H9 (cell line): ENCODE results near the gene ZNF70. TPM values are rescaled to one million over a fixed set of nuclear protein-coding genes. Genes with fewer than 3 reads are reported as not detected.

ENCODE experiments used
- DNase-seq: peaks from one replicate; pipeline ENCODE4 v3.0.0-alpha.2; 2017
- H2AFZ ChIP-seq: one replicate; pipeline ENCODE4 v1.6.1; 2013; ENCODE audit warnings: mild to moderate bottlenecking, low read length, control low read depth, moderate library complexity
- H2AK5ac ChIP-seq: 2 replicates; pipeline ENCODE4 v1.6.1; 2013; ENCODE audit warnings: low read length, control low read depth, mixed read lengths; ENCODE audit not compliant: insufficient read length
- H2BK120ac ChIP-seq: one replicate; pipeline ENCODE4 v1.6.1; 2013; ENCODE audit warnings: low read depth, mild to moderate bottlenecking, low read length, control low read depth, inconsistent platforms; ENCODE audit not compliant: poor library complexity, severe bottlenecking
- H2BK12ac ChIP-seq: 2 replicates; pipeline ENCODE4 v1.6.1; 2013; ENCODE audit warnings: low read length, control low read depth, mixed read lengths, low read depth; ENCODE audit not compliant: insufficient read length
- H2BK15ac ChIP-seq: 2 replicates; pipeline ENCODE4 v1.6.1; 2013; ENCODE audit warnings: low read depth, low read length, control low read depth
- H2BK20ac ChIP-seq: one replicate; pipeline ENCODE4 v1.6.1; 2013; ENCODE audit warnings: low read depth, mild to moderate bottlenecking, low read length, control low read depth, inconsistent platforms; ENCODE audit not compliant: poor library complexity, severe bottlenecking
- H2BK5ac ChIP-seq: 2 replicates; pipeline ENCODE4 v1.6.1; 2013; ENCODE audit warnings: low read length, control low read depth, mixed read lengths; ENCODE audit not compliant: insufficient read length
- H3K14ac ChIP-seq: 2 replicates; pipeline ENCODE4 v1.6.1; 2013; ENCODE audit warnings: low read length, control low read depth; ENCODE audit not compliant: insufficient read depth
- H3K18ac ChIP-seq: 2 replicates; pipeline ENCODE4 v1.6.1; 2013; ENCODE audit warnings: low read depth, mild to moderate bottlenecking, mixed read lengths, low read length, control low read depth; ENCODE audit not compliant: insufficient read length
- H3K23ac ChIP-seq: 2 replicates; pipeline ENCODE4 v1.6.1; 2013; ENCODE audit warnings: low read length, control low read depth, mixed read lengths, low read depth; ENCODE audit not compliant: insufficient read length
- H3K23me2 ChIP-seq: 2 replicates; pipeline ENCODE4 v1.6.1; 2013; ENCODE audit warnings: low read depth, mild to moderate bottlenecking, mixed read lengths, low read length, control low read depth; ENCODE audit not compliant: insufficient read length, poor library complexity, severe bottlenecking
- H3K27ac ChIP-seq: 2 replicates; pipeline ENCODE4 v1.5.1; 2013; ENCODE audit warnings: low read length, control low read depth, mixed read lengths, low read depth; ENCODE audit not compliant: insufficient read length
- H3K27me3 ChIP-seq: 2 replicates; pipeline ENCODE4 v1.6.1; 2013; ENCODE audit warnings: low read length, control low read depth, inconsistent platforms; ENCODE audit not compliant: insufficient read depth
- H3K4ac ChIP-seq: 2 replicates; pipeline ENCODE4 v1.6.1; 2013; ENCODE audit warnings: low read depth, mild to moderate bottlenecking, control low read depth, inconsistent platforms, low read length, moderate library complexity
- H3K4me1 ChIP-seq: 2 replicates; pipeline ENCODE4 v1.6.1; 2013; ENCODE audit warnings: low read length, control low read depth, inconsistent platforms; ENCODE audit not compliant: insufficient read depth
- H3K4me2 ChIP-seq: 2 replicates; pipeline ENCODE4 v1.6.1; 2013; ENCODE audit warnings: low read length, control low read depth, mixed read lengths; ENCODE audit not compliant: insufficient read length, insufficient read depth
- H3K56ac ChIP-seq: 2 replicates; pipeline ENCODE4 v1.6.1; 2013; ENCODE audit warnings: low read depth, mild to moderate bottlenecking, mixed read lengths, low read length, control low read depth; ENCODE audit not compliant: insufficient read length
- H3K79me1 ChIP-seq: 2 replicates; pipeline ENCODE4 v1.6.1; 2013; ENCODE audit warnings: low read depth, mild to moderate bottlenecking, moderate library complexity, low read length, control low read depth, inconsistent platforms; ENCODE audit not compliant: insufficient read depth, poor library complexity, severe bottlenecking
- H3K79me2 ChIP-seq: 2 replicates; pipeline ENCODE4 v1.6.1; 2013; ENCODE audit warnings: low read length, control low read depth, inconsistent platforms; ENCODE audit not compliant: insufficient read depth
- H3K9ac ChIP-seq: 2 replicates; pipeline ENCODE4 v1.6.1; 2013; ENCODE audit warnings: low read length, control low read depth, mixed read lengths; ENCODE audit not compliant: insufficient read length; ENCODE audit errors: extremely low read depth
- H3K9me3 ChIP-seq: one replicate; pipeline ENCODE4 v1.6.1; 2013; ENCODE audit warnings: low read depth, low read length, inconsistent platforms; ENCODE audit not compliant: control insufficient read depth
- H3T11ph ChIP-seq: one replicate; pipeline ENCODE4 v1.6.1; 2013; ENCODE audit warnings: mild to moderate bottlenecking, low read length, control low read depth, inconsistent platforms
- H4K20me1 ChIP-seq: one replicate; pipeline ENCODE4 v1.6.1; 2013; ENCODE audit not compliant: control insufficient read depth, insufficient read length, insufficient read depth
- H4K5ac ChIP-seq: 2 replicates; pipeline ENCODE4 v1.6.1; 2013; ENCODE audit warnings: low read depth, mild to moderate bottlenecking, mixed read lengths, low read length, control low read depth; ENCODE audit not compliant: insufficient read length
- H4K8ac ChIP-seq: replicated peaks from 2 replicates; pipeline ENCODE4 v1.6.1; 2013; ENCODE audit warnings: low read length, control low read depth, mixed read lengths, low read depth; ENCODE audit not compliant: insufficient read length
- H4K91ac ChIP-seq: 2 replicates; pipeline ENCODE4 v1.6.1; 2013; ENCODE audit warnings: low read depth, mild to moderate bottlenecking, moderate library complexity, mixed read lengths, low read length, control low read depth; ENCODE audit not compliant: insufficient read length
- H3K27ac Mint-ChIP-seq, 3 experiments: 2 replicates in 2 of 3; 3 replicates in 1 of 3; pipeline ENCODE4 v1.8.0; 2020 to 2021; ENCODE audit warnings: mixed read lengths in 3 of 3, mild to moderate bottlenecking in 1 of 3, moderate library complexity in 1 of 3
- H3K27me3 Mint-ChIP-seq: 2 replicates; pipeline ENCODE4 v1.8.0; 2021; ENCODE audit warnings: low read depth, mild to moderate bottlenecking, moderate library complexity, mixed read lengths
- H3K36me3 Mint-ChIP-seq, 3 experiments: 2 replicates in 2 of 3; 3 replicates in 1 of 3; pipeline ENCODE4 v1.8.0; 2020 to 2021; ENCODE audit warnings: low read depth in 3 of 3, mixed read lengths in 3 of 3; ENCODE audit not compliant: insufficient read depth in 1 of 3
- H3K4me1 Mint-ChIP-seq, 2 experiments: 2 replicates each; pipeline ENCODE4 v1.8.0; 2020; ENCODE audit warnings: mixed read lengths in 2 of 2
- H3K4me3 Mint-ChIP-seq, 2 experiments: 2 replicates in 1 of 2; 3 replicates in 1 of 2; pipeline ENCODE4 v1.8.0; 2020 to 2021; ENCODE audit warnings: mild to moderate bottlenecking in 2 of 2, mixed read lengths in 2 of 2, moderate library complexity in 1 of 2
- H3K9me3 Mint-ChIP-seq, 2 experiments: 2 replicates in 1 of 2; 3 replicates in 1 of 2; pipeline ENCODE4 v1.8.0; 2020; ENCODE audit warnings: mild to moderate bottlenecking in 2 of 2, mixed read lengths in 2 of 2, moderate library complexity in 1 of 2
- CTCF ChIP-seq: fragments of 200-600 bp; sonication (generic); conservative IDR thresholded peaks from 3 replicates; pipeline ENCODE4 v1.8.0; 2021; ENCODE audit warnings: antibody characterized with exemption, mild to moderate bottlenecking
- WGBS: extraction: QIAGEN DNeasy Blood & Tissue Kit; methylation state at CpG from one replicate; pipeline ENCODE4 v1.1.7; 2013; ENCODE audit warnings: missing lambda C conversion rate, low lambda C conversion rate, mixed read lengths; ENCODE audit not compliant: insufficient read length; ENCODE audit errors: extremely low coverage; 5-methylcytosine and 5-hydroxymethylcytosine counted together
- total RNA-seq: library from RNA; stranded (reverse); gene quantifications from 2 replicates; pipeline ENCODE4 v1.2.1, GENCODE V29; 2021

The ZNF70 gene
- total RNA-seq, 1 experiment from 2014 or later: 3.5 TPM

DNA sequence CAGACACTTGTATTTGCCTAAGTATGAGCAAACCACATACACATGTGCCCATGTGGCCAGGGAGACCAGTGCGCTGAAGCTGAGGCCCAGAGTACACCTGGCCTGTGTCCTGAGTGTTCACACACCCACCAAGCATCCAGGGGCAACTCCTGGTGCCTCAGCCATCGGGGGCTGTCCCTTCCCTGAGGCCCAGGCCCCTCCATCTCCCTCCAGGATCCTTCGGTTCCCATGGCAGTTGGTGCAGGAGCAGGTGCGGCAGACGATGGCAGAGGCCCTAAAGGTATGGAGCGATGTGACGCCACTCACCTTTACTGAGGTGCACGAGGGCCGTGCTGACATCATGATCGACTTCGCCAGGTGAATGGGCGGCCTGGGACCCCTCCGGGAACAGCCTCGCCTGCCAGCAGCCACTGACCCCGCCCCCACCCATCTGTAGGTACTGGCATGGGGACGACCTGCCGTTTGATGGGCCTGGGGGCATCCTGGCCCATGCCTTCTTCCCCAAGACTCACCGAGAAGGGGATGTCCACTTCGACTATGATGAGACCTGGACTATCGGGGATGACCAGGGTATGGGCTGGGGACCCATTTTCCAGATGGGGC is 29.3 kb upstream of the ZNF70 start:
- H3K27ac ChIP-seq: no peak overlapping the region
- H3K9ac ChIP-seq: no peak overlapping the region
- no peaks in the 10 kb centered on the region for H3K9me3 ChIP-seq
- H3K9me3 Mint-ChIP-seq: no peaks in the 10 kb centered on the region
- H3K79me2 ChIP-seq: no peaks in the 10 kb centered on the region
- no peaks in the 10 kb centered on the region for H3K23me2 ChIP-seq
- H3K27ac Mint-ChIP-seq: no peak overlapping the region
- DNase-seq: no peak
- no peak overlapping the region for H3K4me2 ChIP-seq
- H3K18ac ChIP-seq: no peak overlapping the region
- H2BK120ac ChIP-seq: no peak overlapping the region
- no peak overlapping the region for H2BK5ac ChIP-seq
- H3K36me3 Mint-ChIP-seq: no peaks in the 10 kb centered on the region
- no peak overlapping the region for H3T11ph ChIP-seq
- H4K20me1 ChIP-seq: no peaks in the 10 kb centered on the region
- no peak overlapping the region for H3K4me3 Mint-ChIP-seq
- H3K23ac ChIP-seq: no peak overlapping the region
- no peak overlapping the region for H4K8ac ChIP-seq
- H3K4ac ChIP-seq: no peak overlapping the region
- no CpG with 5 or more reads among the region's 20 CpGs for WGBS
- H2AFZ ChIP-seq: no peak overlapping the region
- peaks cover 3 to 5% of the 10 kb centered on the region in 2 experiments; a peak in 3 of 4 replicates for H3K4me1 Mint-ChIP-seq
- no peaks in the 10 kb centered on the region; the same call in 1 of the 2 replicates for H3K27me3 ChIP-seq
- H4K91ac ChIP-seq: no peak overlapping the region
- no peak overlapping the region for H2BK20ac ChIP-seq
- no peak overlapping the region for H2AK5ac ChIP-seq
- no peak overlapping the region for H3K14ac ChIP-seq
- no peak overlapping the region for H4K5ac ChIP-seq
- H2BK12ac ChIP-seq: no peak overlapping the region
- H3K27me3 Mint-ChIP-seq: peaks cover 14% of the 10 kb centered on the region
- no peak overlapping the region for H2BK15ac ChIP-seq
- TF ChIP-seq CTCF: no peak
- H3K79me1 ChIP-seq: no peaks in the 10 kb centered on the region
- no peaks in the 10 kb centered on the region for H3K4me1 ChIP-seq
- no peak overlapping the region for H3K56ac ChIP-seq
